Right lung (tissue), 5 donors: ENCODE measurements around the gene ARHGEF10L. TPM values are rescaled to one million over a fixed set of nuclear protein-coding genes. Genes with fewer than 3 reads are reported as not detected.
"Not testable (repeated sequence)": the region's sequence is repeated elsewhere in the genome, so short reads cannot be mapped to it uniquely, and the experiment has no call there.

Experiments used
- DNase-seq, 2 donors: peaks; one replicate each; pipeline ENCODE4 v3.0.0-alpha.2; 2013
- polyA plus RNA-seq, 5 donors: library from polyadenylated mRNA; unstranded; fragments of 120-200 nt; gene quantifications; one replicate each; pipeline versions ENCODE4 v1.2.1 to v1.2.3, GENCODE V29; 2013; ENCODE audit warnings: inconsistent platforms in 1 of 5, low replicate concordance in 1 of 5; ENCODE audit not compliant: insufficient read length in 5 of 5, insufficient read depth in 1 of 5

Gene ARHGEF10L
- polyA plus RNA-seq, 5 donors: 13.8 to 23.0 (median 18.7) TPM

DNA sequence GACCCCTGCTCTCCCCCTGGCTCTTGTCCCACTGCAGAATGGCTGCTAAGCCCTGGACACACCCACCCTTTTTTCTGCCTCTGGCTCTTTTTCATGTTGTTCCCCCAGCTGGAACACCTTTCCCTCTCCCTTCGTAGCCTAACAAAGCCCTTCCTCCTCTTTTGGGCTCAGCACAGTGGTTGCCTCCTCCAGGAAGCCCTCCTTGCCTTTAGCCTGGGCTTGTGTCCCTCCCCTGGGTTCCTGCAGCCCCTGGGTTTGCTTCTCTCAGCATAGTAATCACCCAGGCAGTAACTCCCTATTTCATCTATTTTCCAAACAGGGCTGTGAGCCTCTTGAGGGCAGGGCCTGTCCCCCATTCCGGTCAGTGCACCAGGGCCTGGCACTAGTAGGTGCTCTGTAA is 195.8 kb downstream of the ARHGEF10L start:
- DNase-seq: no peak

DNA sequence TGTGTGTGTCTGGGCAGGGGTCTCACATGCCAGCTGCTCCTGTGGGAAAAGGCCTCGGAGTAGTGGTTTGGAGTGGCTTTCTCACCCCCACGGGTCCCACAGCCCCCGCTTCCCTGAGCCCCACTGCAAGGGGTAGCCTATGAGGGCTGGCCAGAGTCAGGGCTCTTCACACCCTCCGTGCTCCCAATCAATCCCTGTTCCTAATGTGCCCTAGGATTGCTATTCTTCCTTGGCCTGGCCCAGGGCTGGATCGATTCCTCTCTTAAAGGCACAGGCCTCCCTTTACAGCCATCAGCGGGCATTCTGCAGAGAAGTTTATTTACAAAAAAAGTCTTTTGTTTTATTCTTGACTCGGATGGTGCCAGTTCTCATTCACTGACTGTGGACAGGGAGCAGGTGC is 196.3 kb downstream of the ARHGEF10L start:
- DNase-seq: no peak

DNA sequence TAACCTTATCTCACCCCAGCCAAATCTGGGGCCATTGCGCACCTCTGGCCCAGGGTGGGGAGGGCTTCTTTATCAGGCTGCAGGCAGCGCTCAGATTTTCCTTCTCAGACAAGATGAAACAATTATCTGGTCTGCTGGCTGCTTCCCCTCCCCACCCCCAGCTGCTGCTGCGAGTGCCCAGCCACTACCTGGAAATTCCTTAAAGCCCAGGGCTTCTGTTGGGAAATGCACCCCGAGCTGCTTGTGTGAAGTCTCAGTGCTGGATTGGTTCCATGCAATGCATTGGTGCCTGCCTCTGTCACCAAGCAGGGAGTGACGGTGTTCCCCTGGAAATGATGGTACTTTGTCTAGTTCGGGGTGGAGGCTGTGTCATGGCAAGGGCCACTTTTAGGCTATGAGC is 197.1 kb downstream of the ARHGEF10L start:
- DNase-seq: no peak

DNA sequence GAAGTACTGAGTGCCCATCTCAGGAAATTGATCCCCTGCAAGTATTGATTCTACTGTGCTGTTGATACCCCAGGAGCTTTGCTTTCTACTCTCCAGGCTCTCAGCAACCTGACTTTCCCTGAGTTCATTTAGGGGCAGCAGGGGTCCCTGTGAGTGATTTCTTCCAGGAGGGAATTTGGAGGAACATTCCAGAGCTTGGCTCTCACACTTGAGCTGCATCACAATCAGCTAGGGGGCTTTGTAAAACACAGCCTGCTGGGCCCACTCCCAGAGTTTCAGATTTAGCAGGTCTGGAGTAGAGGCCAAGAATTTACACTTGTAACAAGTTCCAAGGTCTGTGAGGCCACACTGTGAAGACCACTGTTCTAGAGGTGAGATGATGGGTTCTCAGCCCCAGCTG is 199.6 kb downstream of the ARHGEF10L start:
- no peak for DNase-seq

DNA sequence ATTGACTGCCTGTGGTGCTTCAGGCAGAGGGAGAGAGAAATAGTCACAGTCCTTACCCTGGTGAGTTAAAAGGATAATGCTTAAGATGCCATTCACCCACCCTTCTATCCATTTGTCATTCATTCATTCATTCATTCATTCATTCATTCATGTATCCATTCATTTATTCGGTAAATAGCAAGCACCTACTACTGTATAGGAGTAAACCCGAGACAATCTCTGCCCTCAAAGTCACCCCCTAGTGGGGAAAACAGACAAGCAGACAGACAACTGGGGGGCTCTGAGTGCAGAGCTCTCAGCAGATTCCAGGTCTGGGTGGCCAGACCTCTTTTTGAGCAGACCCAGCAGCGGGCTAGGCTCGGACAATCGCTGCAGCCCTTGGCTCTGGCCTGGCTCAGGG is 201.6 kb downstream of the ARHGEF10L start:
- no peak for DNase-seq

DNA sequence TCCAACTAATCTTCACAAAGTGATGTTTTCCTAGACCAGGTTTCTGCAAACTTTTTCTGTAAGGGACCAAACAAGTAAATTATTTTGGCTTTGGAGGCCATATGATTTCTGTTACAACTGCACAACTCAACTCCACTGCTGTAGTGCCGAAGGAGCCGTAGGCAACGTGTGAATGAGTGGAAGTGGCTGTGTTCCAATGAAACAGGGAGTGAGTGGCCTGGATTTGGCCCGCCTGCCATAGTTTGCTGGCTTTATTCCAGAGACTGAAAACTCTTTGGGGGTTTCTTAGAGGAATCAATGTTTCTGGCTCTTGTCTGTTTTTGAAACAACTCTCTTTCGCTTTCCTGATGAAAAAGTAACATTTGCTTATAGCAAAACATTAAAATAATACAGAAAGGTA is 203.1 kb downstream of the ARHGEF10L start:
- DNase-seq: peak; percentile 78 to 82

DNA sequence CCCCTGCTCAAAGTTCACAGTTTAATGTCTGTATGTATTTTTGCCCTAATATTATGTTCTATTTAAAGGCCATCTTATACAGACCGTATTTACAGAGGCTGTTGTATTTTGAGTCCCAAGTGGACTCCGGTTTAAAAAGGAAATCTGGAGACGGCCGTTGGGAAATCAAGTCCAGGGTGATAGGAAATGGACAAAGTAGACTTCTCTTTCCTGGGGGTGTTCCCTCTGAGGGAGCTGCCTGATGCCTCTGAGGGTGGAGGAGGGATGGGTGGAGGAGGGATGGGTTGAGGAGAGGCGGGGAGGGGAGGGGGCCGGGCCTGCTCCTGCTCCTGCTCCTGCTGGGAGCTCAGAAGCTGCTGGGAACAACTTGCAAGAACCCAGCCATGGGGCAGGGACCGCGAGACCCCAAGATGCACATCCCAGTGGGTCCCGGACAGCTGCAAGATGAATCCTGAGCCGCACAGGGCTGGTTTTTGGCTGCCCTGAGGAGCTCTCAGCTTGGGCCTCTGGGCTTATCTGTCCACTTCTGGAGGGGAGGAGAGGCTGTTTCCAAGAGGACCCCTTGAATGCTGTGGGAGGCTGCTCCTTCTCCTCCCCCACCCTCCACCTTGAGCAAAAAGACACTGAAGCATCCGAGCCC is 203.6 kb downstream of the ARHGEF10L start:
- DNase-seq: no peak

DNA sequence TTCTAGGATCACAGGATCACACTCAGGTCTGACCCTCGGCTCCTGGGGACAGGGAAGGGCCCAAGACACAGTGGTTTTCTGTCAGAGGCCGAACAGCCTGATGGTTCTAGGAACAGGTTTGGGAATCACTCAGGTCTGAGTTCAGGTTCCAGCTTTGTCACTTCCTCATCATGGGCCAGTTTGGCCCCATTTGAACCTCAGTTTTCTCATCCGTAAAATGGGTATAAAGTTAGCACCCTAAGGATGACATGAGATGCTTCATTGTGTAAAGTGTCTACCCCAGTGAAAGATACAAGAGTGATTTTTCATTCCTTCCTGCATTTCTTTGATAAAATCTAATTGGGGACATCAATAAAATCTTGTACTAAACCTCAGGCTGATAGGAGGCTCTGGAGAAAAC is 204.4 kb downstream of the ARHGEF10L start:
- DNase-seq: no peak

DNA sequence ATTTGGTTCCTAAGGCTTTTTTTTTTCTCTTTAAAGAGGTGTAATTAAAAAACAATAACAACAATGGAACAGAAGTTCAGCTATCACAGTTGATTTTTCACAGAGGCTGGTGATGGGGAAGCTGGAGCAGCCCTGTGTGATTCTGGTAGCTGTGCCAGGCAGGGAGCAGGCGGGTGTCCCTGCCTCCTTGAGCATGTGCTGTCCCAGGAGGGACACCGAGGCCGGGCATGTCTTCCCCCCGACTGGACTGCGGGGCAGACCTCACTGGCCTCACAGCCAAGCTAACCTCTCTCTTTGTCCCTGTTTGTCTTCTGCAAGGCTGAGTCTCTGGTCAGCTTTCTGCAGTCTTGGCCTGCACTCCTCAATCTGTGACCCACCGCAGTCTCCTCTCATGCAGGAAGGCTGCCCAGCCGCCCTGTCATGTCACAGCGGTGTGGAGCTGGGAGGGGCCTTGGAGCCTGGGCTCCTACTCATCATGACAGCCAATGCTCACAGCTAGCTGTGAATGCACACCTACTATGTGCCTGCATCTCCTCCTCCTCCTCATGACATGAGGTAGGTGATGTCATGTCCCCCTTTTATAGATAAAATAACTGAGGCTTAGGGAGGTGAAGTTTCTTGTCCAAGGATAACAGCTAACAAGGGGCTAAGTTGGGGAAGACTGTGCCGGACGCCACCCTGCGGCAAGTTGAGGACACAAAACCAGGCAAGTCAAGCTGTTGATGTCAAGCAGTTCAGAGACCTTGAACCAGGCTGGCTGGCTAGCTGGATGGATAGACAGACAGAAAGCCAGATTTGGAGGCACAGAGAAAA is 205.4 kb downstream of the ARHGEF10L start:
- DNase-seq: no peak

DNA sequence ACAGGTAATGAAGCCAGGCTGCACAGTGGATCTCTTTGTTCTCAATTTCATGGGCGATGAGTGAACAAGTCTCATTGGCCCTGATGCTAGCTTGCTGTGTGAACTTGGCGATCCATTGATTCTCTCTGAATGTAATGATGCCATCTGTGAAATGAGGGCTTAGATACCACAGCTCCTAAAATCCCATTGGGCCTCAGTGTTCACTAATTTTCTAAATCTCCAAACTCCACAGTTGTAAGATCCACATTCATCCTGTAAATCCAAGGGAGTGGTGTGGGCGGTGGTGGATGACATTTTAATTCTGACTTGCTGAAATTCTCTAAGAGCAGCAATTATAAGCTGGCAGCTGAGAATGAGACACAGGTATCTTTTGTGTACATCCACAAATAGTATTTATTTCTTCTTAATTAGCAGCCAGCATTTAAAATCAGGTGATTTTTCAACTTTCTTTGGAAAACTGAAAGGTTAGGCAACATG is 206.0 kb downstream of the ARHGEF10L start:
- DNase-seq: no peak

DNA sequence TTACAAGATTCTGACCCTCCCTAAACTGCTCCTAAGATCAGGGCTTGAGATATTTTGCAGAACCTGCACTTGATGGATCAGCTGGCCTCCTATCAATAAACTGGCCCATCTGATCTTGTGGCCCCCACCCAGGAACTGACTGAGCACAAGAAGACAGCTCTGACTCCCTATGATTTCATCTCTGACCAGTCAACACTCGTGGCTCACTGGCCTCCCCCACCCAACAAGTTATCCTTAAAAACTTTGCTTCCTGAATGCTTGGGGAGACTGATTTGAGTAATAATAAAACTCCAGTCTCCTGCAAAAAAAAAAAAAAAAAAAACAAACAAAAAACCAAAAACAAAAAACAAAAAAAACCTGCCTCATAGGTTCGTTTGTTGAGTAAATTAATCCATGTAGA is 206.8 kb downstream of the ARHGEF10L start:
- DNase-seq: not testable (repeated sequence)

DNA sequence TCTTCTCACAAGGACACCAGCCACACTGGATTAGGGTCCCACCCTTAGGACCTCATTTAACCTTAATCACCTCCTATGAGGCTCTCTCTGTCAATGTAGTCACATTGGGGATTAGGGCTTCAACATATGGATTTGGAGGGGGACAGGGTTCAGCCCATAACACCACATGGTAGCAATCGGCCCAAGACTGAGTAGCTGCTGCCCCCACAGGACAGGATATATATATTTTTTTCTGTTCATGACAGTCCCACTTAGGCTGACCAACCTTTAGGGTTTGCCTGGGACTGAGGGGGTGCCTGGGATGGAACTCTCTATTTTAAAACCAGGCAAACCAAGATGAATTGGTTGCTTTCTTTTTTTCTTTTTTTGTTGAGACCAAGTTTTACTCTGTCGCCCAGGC is 207.4 kb downstream of the ARHGEF10L start:
- DNase-seq: no peak

Other genes with a start within 250 kb of the ARHGEF10L start
- 1 to 10 TPM; 1.0 to 3.3 (median 1.4) TPM for gene PADI4, start 231.5 kb upstream of the ARHGEF10L start, polyA plus RNA-seq
- not detected for gene PADI6, start 167.5 kb upstream of the ARHGEF10L start, polyA plus RNA-seq
- gene RCC2, start 100.0 kb upstream of the ARHGEF10L start, polyA plus RNA-seq: 10 to 100 TPM; 77.8 to 93.6 (median 83.1) TPM
- not detected for gene ACTL8, start 215.6 kb downstream of the ARHGEF10L start, polyA plus RNA-seq